NCI-H2081 (cell line): ENCODE results near the gene ZNF417.
"Not testable (repeated sequence)": the region's sequence is repeated elsewhere in the genome, so short reads cannot be mapped to it uniquely, and the experiment has no call there.

Experiments used
- DNase-seq, 2 experiments: peaks; one replicate each; lab custom pipeline; 2025; lab: John Stamatoyannopoulos, UW

The ZNF417 gene

DNA sequence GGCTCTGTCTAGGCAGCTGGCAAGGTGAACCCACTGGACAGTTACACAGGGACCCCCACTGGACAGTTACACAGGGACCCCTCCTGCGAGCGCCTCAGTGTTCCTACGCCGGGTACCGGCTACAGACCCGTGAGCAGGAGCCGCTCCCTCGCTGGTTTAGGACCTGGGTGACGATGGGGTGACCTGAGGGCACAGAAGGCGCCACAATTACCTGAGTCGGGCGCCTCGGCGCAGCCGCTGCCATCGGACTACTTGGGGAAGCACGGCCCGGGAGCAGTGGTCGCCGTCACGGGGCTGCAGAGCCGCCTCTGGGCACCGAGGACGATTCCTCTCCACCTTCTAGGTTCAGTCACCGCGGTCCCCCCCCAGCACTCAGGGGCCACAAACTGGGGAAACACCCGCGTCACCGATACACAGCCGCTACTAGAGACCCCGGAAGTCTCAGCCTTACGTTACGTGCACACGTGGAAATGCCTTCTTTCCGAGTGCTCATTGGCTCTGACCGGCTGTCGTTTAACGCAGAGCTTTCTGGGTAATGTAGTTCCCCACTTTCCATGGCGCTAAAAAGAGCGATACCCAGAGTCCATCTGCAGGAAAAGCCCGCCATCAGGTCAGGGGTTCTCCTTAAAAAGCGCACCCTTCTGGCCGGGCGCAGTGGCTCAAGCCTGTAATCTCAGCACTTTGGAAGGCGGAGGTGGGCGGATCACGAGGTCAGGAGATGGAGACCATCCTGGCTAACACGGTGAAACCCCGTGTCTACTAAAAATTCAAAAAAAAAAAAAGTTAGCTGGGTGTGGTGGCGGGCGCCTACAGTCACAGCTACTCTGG is at the start of gene ZNF417:
Gene ZNF417, minus strand, starts transcription at position 425 of the 828 bp plus-strand sequence. Its CDS starts 181 bp downstream, at position 244.
- peak; percentile 86 to 97 for DNase-seq

GRCh38 chr19:57964761-57965160 is 48.4 kb upstream of the ZNF417 start:
- DNase-seq, result no peak

- DNase-seq, result no peak
These were observed 45.4 kb upstream of the ZNF417 start for GRCh38 chr19:57961785-57962184.

DNA sequence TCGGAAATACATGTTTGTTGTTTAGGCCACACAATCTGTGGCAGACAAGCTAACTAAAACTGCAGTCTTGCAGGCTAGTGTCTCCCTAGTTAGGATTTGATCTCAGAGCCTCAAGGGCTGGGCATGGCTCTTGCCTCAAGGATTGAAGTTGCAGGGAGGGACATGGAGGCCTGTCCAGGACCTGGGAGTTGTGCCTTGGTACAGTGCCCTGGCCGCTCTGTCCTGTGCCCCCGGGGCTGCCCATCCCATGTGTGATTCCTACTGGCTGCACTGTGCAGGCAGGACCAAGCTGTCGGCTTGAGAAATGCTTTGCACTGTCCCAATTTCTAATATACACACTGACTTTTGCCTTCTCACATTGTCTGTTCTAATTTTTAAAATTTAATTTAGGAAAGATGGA is 38.6 kb upstream of the ZNF417 start:
- DNase-seq, result no peak

- DNase-seq, result no peak
These were observed 33.3 kb upstream of the ZNF417 start for GRCh38 chr19:57949702-57950101.

DNA sequence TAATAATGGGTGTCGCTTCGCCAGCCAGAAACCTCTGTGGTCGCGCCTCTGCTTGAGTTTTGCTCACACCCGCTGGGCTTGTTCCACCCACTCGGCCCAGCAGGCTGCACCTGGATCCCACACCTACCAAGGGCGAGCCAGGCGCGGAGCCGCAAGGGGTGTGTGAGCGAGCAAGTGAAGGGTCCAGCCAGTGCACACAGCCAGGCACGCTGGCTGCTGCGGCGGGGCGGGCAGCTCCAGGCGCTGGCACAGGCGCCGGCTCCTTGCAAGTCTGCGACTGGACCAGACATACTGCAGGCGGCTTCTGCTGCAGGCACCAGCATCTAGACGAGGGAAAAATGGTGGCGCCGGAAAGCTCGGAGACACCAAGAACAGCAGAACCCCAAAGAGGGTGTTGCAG is 32.9 kb upstream of the ZNF417 start:
- DNase-seq, result no peak

DNA sequence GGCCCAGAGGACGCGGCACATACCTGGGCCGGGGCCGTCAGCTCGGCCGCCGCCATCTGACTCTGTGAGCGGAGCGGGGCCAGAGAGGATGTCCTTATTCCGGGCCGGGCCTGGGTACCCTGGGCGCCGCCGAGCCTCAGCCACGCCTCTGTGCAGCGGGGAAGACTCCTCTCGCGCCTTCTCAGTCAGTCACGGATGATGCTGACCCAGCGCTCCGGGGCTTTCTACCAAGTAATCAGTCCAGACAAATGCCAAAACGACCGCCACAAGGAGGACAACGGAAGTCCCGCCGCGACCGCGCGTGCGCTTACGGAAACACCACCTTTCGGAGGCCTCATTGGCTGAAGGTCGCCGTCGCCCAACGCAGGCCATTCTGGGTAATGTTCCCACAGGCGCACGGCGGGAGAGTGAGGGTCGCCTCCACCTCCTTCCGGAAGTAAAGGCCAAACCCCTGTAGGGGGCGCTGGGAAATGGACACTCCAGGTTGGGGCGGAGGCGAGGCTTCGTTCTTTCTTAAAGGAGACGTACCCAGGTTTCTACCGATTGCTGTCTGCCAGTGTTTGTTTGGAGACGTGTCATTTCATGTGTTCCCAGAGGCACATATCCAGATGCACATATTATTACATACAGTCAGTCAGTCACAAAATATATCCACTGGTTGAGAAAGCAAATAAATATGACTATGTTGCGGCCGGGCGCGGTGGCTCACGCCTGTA is 31.2 kb upstream of the ZNF417 start, which contains the start of gene ZNF256:
Gene ZNF256, minus strand, starts transcription at position 288 of the 716 bp plus-strand sequence. Its CDS starts 232 bp downstream, at position 56.
- DNase-seq, result peak; percentile 95 to 96

DNA sequence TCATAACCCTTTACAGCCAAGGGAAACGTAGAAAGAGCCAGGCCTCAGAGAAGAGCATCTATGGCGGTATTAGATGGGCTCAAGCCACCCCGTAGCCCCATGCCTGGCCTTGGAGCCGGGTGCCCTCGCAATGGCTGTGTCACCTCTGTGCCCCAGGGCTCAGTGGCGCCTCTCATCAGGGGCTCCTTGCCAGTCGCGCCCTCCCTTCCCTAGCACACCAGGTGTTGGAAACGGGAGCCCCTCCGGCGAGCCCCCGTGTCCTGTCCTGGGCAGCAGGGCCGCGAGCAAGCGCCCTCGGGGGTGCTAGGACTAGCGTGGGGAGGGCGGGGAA is 30.7 kb upstream of the ZNF417 start:
- DNase-seq, result no peak

DNA sequence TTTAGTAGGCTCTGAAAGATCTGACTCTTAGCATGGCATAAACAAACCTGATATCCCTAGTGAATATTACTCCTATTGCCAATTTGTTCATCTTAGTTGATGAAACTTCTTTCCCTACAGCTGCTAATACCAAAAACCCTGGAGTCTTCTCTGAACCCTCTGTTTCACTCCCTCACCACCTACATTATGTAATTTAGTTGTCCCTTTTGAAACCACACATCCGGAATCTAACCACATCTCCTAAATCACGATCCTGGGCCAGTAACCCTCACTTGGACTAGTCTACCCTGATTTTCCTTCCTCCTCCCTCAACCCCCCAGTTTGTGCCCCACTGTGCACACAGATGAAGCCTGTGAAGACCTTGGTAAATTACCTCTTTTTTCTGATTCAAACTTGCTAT is 29.9 kb upstream of the ZNF417 start:
- DNase-seq, result no peak

DNA sequence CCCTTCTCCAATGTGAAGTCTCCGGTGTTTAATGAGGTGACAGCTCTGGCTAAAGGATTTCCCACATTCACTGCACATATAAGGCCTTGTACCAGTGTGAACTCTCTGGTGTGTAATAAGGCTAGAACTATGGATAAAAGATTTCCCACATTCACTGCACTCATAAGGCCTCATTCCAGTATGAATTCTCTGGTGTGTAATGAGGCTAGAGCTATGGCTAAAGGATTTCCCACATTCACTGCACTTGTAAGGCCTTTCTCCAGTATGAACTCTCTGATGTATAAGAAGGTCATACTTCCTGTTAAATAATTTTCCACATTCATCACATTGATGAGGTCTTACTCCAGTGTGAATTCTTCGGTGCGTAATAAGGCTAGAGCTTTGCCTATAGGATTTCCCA is 25.2 kb upstream of the ZNF417 start:
- DNase-seq, result no peak

GRCh38 chr19:57935731-57936130 is 19.3 kb upstream of the ZNF417 start:
- DNase-seq, result no peak

- no peak for DNase-seq
These were observed 18.7 kb upstream of the ZNF417 start, which contains the start of gene ZNF418 for GRCh38 chr19:57934820-57935665. TSS of gene ZNF418 (minus strand) at chr19:57935402. CDS start at chr19:57933822, 1,580 bp downstream.

GRCh38 chr19:57927587-57927986 is 11.2 kb upstream of the ZNF417 start:
- no peak for DNase-seq

DNA sequence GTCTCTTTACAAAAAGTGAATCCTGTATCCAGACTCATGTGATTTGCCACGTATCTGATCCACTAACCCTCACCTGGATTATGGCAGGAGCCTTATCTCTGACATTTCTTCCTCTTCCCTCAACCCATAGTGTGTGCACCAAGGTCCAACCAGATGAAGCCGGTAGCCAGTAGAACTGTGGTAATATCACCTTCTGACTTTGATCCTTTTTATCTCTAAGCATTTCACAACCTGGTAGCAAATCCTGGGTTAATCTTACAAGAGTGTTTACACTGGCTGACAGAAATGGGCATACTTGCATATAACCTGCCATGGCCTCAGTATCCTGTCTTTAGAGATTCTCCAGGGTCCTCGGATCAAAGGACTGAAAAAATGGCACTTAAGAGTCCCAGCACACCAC is 1.9 kb downstream of the ZNF417 start:
- DNase-seq, result no peak

- DNase-seq, result no peak
These were observed 9.0 kb downstream of the ZNF417 start for GRCh38 chr19:57907394-57907793.

GRCh38 chr19:57905258-57905657 is 11.1 kb downstream of the ZNF417 start:
- no peak for DNase-seq

- DNase-seq, result no peak
These were observed 12.7 kb downstream of the ZNF417 start for GRCh38 chr19:57903618-57904184.

- no peak for DNase-seq
These were observed 16.1 kb downstream of the ZNF417 start for GRCh38 chr19:57900311-57900710.

GRCh38 chr19:57890706-57891105 is 25.7 kb downstream of the ZNF417 start:
- DNase-seq, result not testable (repeated sequence)

DNA sequence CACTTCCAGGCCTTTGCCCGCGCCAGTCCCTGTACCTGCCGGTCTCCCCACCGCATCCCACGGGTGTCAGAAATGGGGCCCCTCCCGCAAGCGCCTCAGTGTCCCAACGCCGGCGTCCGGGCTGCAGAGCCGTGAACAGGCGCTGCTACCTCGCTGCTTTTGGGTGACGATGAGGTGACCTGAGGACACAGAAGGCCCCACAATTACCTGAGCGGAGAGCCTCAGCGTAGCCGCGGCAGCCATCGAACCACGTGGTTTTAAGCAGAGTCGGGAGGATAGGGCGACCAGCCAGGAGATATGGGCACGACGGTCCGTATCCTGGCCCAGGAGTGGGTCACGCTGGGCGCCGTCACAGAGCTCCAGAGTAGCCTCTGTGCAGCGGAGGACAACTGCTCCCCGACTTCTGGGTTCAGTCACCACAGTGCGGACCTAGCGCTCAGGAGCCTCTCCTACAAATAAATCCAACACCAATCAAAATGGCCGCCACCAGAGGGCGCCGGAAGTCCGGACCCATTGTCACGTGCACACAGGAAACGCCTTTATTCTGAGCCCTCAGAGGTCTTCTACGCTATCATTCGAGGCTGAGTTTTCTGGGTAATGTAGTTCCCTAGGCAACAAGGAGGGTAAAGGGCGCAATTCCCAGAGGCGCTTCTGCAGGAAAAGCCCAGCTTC is 27.7 kb downstream of the ZNF417 start, which contains the start of gene ZNF814:
Gene ZNF814, minus strand, starts transcription at position 478 of the 672 bp plus-strand sequence. Its CDS starts 235 bp downstream, at position 243.
- DNase-seq, result no peak

DNA sequence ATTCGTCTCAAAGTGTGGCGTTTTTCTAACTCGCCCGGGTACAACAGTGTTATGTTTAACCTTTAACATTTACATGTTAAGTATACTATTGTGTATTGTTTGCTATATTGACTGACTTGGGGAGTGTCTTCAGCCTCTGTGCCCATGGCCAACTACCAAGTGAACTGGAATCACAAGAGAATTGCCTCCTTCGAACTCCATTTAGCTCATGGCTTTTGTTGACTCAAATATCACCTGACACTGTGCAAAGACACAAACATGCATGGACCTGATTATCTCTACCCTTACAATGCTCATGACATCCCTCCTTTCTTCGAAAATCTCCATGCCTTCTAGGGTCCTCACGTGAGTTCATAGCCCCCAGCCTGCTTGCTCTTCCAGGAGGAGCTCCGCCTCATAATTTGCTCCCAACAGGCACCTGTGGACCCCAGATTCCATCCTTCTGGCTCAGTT is 28.3 kb downstream of the ZNF417 start:
- DNase-seq, result no peak
